GM18511 (cell line): ENCODE results near the gene GBA3.

Experiments used
- ATAC-seq: cut with Tn5 transposase; IDR thresholded peaks from one replicate; pipeline ENCODE4 v1.9.1; 2021; ENCODE audit warnings: mild to moderate bottlenecking, moderate library complexity; ENCODE audit not compliant: unreplicated experiment

GBA3 gene

GRCh38 chr4:22695029-22695428 is 2.3 kb downstream of the GBA3 start:
- no peak for ATAC-seq

DNA sequence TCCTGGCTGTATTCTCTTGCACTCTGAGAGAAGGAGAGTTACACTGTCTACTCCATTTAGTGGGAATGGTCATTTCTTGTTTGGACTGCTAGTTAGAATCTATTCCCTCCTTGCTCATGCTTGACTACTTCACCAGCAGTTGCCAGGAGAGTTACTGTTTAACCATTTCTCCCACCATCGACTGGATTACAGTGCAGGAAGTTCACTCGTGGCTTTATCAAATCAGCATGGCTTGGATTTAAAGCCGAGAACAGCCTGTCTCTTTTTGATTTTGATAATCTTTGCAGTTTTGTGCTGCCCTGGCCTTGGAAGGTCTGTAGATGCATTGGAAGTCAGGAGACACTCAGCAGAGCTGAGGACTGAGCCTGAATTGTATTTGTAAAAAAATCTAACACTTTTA is 3.2 kb downstream of the GBA3 start:
- no peak for ATAC-seq

GRCh38 chr4:22703912-22704311 is 11.2 kb downstream of the GBA3 start:
- ATAC-seq: no peak

DNA sequence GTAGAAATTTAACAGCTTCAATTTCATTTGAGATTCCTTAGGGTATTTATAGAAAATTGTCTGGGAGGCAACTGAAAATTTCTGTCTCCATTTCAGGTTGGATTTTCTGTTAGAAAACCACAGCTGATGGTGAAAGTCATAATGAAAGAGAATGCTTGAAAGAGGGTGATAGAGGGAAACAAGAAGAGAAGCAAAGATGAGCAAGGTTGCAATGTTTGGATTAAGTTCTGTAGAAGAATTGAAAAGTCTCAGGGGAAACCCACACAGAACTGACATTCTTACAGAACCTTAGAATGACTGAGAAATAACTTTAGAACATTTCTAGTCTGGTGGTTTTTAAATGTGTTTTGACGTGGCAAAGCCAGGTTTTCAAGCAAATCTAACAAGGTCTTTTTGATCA is 14.7 kb downstream of the GBA3 start:
- no peak for ATAC-seq

- no peak for ATAC-seq
Observed at GRCh38 chr4:22708961-22709360, 16.2 kb downstream of the GBA3 start.

- ATAC-seq: no peak
Observed at GRCh38 chr4:22712105-22712504, 19.4 kb downstream of the GBA3 start.

- ATAC-seq: no peak
Observed at GRCh38 chr4:22712529-22712928, 19.8 kb downstream of the GBA3 start.

DNA sequence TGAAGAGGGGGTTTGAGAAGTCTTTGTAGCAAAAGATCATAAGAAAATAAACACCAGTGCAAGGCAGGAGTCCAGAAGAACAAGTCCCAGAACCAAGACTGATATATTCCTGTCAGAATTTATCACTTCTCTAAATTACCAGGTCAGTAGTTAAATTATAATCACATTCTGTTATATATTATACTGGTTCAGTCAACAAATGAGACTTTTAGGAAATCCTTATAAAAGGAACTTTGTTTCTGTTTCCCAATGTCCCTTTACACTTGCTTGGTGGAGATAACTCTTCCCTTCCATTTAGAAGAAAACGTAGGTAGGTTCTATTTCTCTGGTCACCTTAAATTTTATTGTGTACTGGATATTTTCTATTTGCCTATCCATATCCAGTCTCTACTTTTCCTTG is 21.1 kb downstream of the GBA3 start:
- no peak for ATAC-seq

DNA sequence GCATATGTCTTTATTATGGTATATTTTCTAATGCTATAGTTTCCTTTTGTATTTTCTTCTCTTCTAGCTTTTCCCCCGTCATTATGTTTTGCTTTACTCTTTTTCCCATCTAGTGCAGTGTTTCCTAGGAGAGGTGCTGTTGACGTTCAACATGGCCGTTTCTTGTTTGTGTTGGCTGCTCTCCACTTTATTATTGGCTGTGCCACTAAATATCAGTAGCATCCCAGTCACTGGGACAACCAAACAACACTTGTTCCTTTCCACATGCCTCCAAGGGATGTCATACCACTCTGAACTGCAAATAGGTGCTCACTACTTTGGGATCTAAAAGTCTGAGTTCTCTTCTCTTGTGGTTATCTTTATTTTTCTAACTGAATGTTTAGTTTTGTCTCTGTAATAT is 26.5 kb downstream of the GBA3 start:
- ATAC-seq: no peak

- ATAC-seq: no peak
Observed at GRCh38 chr4:22720091-22720490, 27.4 kb downstream of the GBA3 start.

DNA sequence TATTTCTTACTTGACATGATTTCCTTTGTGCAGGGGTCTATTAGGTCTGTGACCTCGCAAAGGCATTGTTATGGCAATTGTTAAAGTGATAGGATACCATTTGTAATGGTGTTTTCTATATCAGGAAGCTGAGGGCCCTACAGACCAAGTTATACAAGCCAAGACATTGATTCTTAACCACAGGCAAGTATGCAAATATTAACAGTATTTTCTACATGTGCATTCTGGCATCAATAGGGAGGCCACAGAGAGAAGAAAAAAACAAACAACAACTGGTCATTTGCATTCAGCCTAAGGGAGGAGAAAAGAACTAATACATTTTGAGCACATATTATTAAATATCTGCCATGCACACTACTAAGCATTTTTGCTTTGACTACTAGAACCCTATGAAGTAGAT is 28.5 kb downstream of the GBA3 start:
- ATAC-seq: no peak

DNA sequence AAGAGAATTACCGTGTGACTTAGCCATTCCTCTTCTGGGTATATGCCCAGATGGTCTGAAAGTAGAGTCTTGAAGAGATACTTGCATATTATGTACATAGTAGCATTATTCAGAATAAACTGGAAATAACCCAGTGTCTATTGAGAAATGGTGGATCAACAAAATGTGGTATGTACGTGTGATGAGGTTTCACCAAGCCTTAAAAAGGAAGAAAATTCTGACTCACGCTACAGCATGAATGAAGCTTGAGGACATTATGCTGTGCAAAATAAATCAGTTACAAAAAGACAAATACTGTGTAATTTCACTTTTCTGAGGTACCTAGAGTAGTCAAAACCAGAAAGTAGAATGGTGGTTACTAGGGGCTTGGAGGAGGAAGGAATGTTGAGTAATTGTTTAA is 37.3 kb downstream of the GBA3 start:
- ATAC-seq: no peak

DNA sequence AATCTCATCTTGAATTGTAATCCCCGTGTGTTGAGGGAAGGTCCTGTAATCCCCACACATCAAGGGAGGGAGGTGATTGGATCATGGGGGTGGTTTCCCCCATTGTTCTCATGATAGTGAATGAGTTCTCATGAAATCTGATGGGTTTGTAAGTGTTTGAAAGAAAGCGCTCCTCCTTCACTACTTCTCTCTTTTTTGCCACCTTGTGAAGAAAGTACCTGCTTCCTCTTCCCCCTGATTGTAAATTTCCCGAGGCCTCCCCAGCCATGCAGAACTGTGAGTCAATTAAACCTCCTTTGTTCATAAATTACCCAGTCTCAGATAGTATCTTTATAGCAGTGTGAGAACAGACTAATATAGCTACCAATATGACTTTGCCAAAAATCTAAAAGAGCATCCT is 41.1 kb downstream of the GBA3 start:
- no peak for ATAC-seq

DNA sequence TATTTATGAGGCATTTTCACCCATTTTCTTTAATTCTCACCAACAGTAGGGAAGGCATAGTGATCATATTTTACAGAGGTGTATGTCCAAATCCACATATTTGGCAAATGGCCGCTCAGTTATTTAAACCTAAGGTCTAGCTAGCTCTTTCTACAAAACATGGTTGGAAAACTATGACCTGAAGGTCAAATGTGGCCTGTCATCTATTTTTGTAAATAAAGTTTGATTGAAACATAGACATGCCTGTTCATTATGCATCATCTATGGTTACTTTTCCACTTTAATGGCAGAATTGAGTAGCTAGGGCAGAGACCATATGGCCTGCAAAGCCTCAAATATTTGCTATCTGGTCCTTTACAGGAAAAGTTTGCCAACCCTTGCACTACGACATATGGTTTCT is 44.2 kb downstream of the GBA3 start:
- ATAC-seq: no peak

DNA sequence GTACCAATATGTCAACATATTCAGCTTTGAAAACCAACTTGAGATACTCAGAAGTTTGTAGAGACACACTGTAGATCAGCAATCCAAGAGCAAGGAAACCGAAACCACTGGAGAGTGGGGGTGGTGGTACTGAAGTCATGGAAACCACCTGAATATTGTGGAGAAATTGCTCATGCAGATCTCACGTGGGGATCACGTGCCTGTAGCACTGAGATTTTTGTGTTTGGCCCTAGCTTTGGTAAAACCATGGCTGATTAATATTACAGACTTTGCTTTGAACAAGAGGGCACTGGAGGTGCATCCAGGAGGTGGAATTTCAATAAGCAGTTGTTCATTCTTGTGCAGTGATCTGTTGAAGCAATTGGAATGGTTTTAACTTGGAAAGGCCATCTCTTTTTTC is 47.2 kb downstream of the GBA3 start:
- no peak for ATAC-seq

- no peak for ATAC-seq
Observed at GRCh38 chr4:22741744-22742143, 49.0 kb downstream of the GBA3 start.

DNA sequence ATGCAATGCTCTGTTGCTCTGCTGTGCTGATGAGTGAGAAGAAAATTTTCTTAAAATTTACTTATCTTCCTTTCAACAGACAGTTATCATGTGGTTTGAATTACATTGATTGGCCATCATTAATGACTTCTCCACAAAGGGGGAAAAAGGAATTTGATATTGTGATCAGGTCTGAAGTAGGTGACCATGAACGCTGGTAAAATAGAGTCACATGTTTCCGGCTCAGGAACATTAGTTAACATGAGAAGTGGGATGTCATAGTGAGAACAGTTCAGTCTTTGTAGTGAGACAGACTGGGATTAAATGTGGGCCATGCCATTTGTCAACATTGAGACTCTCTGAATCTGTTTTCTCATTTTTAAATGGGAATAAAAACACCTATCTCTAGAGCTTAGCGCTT is 50.6 kb downstream of the GBA3 start:
- no peak for ATAC-seq

GRCh38 chr4:22744478-22745062 is 51.8 kb downstream of the GBA3 start:
- ATAC-seq: no peak

DNA sequence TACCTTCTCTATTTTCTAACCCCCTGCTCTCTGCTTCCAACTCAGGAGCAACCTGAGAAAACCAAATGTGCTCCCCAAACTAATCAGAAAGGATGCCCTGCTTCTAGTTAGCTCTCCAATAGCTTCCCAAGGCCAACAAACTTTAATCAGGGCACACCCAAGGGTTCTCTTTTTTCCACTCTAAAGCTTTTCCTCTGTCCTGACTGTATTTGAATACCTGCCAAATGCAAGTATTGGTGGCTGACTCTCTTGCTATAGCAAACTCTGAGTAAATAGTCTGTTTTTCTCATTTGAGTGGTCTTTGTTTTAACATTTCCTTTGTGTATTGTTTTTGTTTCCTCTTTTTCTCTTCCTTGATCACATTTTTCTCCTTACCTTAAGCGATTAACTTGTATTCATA is 52.5 kb downstream of the GBA3 start:
- ATAC-seq: no peak

DNA sequence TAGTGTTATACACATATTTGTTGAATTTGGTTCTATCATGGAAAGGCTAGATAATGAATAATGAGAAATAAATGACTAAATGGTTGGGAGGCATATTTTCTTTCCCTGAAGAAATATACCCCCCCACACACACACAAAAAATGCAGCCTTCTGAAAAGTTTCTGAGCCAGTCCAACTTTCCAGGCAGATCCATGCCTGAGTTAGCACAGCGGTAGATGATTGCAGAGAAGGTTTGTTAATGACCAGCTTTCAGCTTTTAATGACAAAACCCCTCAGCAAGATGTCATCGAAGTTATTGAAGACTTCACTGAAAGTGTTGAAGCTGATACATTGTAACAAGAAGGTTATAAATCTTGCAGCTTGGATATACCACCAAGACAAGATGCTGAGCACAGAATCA is 61.4 kb downstream of the GBA3 start:
- no peak for ATAC-seq

DNA sequence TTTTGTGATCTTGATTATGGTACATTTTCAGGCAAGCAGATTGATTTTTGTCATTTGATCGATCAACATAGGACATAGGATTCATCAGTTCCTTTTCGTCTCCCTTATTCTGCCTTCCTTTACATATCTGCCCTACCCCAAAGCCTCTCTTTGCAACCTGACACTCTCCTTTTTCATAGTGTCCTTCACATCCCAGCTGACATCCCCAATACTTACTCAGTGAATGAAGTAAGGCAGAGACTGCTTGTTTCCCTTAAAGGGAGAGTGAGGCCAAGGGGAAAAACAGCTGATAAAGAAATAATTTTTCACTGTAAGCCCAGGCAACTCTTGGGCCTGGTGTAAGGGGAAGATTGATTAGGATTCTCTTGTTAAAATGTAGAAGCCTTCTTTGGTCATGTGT is 69.8 kb downstream of the GBA3 start:
- ATAC-seq: no peak

- no peak for ATAC-seq
Observed at GRCh38 chr4:22764183-22764582, 71.4 kb downstream of the GBA3 start.

- no peak for ATAC-seq
Observed at GRCh38 chr4:22766068-22766467, 73.3 kb downstream of the GBA3 start.
